K562 (cell line): Measurements from ENCODE around the gene HS3ST2.

Source experiments
- CEBPG ChIP-seq, 3 experiments: fragments of 200-800 bp in 1 of 3; sonication (Bioruptor generic) in 1 of 3; sonication (generic) in 1 of 3; formaldehyde crosslinking in 1 of 3; IDR thresholded peaks in 2 of 3; conservative IDR thresholded peaks in 1 of 3; 2 replicates each; pipeline versions ENCODE4 v1.6.1 to v1.8.0; 2016 to 2022; ENCODE audit warnings: missing compliant biosample characterization in 2 of 3, missing genetic modification characterization in 2 of 3, mild to moderate bottlenecking in 1 of 3, missing genetic modification reagents in 1 of 3
- DIDO1 ChIP-seq: fragments of 450-650 bp; IDR thresholded peaks from 2 replicates; pipeline ENCODE4 v1.6.1; 2016; ENCODE audit warnings: low read depth, missing biosample characterization, missing genetic modification characterization
- EZH2 ChIP-seq: IDR thresholded peaks from 2 replicates; pipeline ENCODE4 v1.6.1; 2012; ENCODE audit warnings: low read depth, mild to moderate bottlenecking, inconsistent platforms, low read length, borderline replicate concordance
- HNRNPL ChIP-seq: fragments of 200-400 bp; formaldehyde crosslinking; IDR thresholded peaks from 2 replicates; pipeline ENCODE4 v1.6.1; 2017; ENCODE audit warnings: low read depth, mild to moderate bottlenecking, low read length
- IRF2 ChIP-seq: sonication (generic); formaldehyde crosslinking; IDR thresholded peaks from 2 replicates; pipeline ENCODE4 v1.8.1; 2022; ENCODE audit warnings: mild to moderate bottlenecking, missing genetic modification reagents
- JUND ChIP-seq, 2 experiments: IDR thresholded peaks; 2 replicates in 1 of 2; 3 replicates in 1 of 2; pipeline ENCODE4 v1.6.1; 2011; ENCODE audit warnings: borderline replicate concordance in 2 of 2, low read depth in 2 of 2, low read length in 2 of 2, improper control_type of control experiment in 1 of 2, missing biosample characterization in 1 of 2, missing genetic modification characterization in 1 of 2, missing genetic modification reagents in 1 of 2
- KAT8 ChIP-seq: fragments of 450-650 bp; IDR thresholded peaks from 2 replicates; pipeline ENCODE4 v1.6.1; 2016; ENCODE audit warnings: low read depth, mild to moderate bottlenecking
- KLF10 ChIP-seq: fragments of 250-450 bp; sonication (Bioruptor Pico); IDR thresholded peaks from 2 replicates; pipeline ENCODE4 v1.6.1; 2021; ENCODE audit warnings: matching md5 sums
- SRF ChIP-seq, 2 experiments: fragments of 250-450, 450-650 bp in 1 of 2; sonication (Bioruptor Pico) in 1 of 2; sonication (generic) in 1 of 2; formaldehyde crosslinking; IDR thresholded peaks; 2 replicates each; pipeline versions ENCODE4 v1.5.0 to v1.5.1; 2020 to 2022; ENCODE audit warnings: mild to moderate bottlenecking in 1 of 2, missing genetic modification reagents in 1 of 2
- ZBTB1 ChIP-seq: sonication (generic); formaldehyde crosslinking; IDR thresholded peaks from 2 replicates; pipeline ENCODE4 v1.8.1; 2023; ENCODE audit warnings: missing genetic modification reagents, low read depth, mild to moderate bottlenecking, borderline replicate concordance
- ZNF274 ChIP-seq: IDR thresholded peaks from 2 replicates; pipeline ENCODE4 v1.6.1; 2011; ENCODE audit warnings: low read depth, mild to moderate bottlenecking, low read length, moderate library complexity, borderline replicate concordance
- TF ChIP-seq, protein P1 (sequence below), 3 experiments: IDR thresholded peaks in 2 of 3; conservative IDR thresholded peaks in 1 of 3; 2 replicates each; pipeline ENCODE4 v1.5.1; 2011 to 2012; ENCODE audit warnings: low read length in 3 of 3, mild to moderate bottlenecking in 3 of 3, control low read depth in 2 of 3, improper control_type of control experiment in 1 of 3, inconsistent platforms in 1 of 3, low read depth in 1 of 3, mixed read lengths in 1 of 3, moderate library complexity in 1 of 3; ENCODE audit not compliant: insufficient read depth in 2 of 3
- TF ChIP-seq, protein P2 (sequence below): fragments of 200-600 bp; sonication (generic); IDR thresholded peaks from one replicate; pipeline ENCODE4 v1.6.1; 2012; ENCODE audit warnings: mild to moderate bottlenecking, low read depth, low read length, inconsistent platforms
- TF ChIP-seq, protein P3 (sequence below): sonication (generic); IDR thresholded peaks from 2 replicates; pipeline ENCODE4 v1.6.1; 2016

DNA sequence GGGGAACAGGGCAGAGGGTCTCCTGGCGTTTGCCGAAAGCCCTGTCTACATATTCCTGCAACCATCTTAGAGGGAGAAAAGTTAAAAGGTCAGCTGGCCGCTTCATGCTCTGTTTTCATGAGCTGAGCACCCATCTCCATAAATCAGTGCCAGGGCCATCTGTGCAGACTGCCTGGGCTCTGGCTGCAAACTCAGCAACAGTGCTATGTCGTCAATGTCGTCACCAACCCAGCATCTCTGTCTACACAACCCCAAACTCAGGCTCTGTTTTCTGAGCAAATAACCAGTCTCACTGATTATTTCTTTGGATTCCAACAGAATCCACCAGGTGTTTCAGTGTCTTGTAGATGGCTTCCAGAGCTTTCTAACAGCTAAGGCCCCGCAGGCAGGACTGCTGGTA is 65.0 kb downstream of the HS3ST2 start:
- TF ChIP-seq, protein P1, sequence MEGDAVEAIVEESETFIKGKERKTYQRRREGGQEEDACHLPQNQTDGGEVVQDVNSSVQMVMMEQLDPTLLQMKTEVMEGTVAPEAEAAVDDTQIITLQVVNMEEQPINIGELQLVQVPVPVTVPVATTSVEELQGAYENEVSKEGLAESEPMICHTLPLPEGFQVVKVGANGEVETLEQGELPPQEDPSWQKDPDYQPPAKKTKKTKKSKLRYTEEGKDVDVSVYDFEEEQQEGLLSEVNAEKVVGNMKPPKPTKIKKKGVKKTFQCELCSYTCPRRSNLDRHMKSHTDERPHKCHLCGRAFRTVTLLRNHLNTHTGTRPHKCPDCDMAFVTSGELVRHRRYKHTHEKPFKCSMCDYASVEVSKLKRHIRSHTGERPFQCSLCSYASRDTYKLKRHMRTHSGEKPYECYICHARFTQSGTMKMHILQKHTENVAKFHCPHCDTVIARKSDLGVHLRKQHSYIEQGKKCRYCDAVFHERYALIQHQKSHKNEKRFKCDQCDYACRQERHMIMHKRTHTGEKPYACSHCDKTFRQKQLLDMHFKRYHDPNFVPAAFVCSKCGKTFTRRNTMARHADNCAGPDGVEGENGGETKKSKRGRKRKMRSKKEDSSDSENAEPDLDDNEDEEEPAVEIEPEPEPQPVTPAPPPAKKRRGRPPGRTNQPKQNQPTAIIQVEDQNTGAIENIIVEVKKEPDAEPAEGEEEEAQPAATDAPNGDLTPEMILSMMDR (IDR thresholded peaks at IDR 0.05 in 2 of 3, conservative IDR thresholded peaks at IDR 0.05 in 1 of 3; ENCODE audit: insufficient read depth in 2 of 3, low read depth in 1 of 3, low read length in 3 of 3), result no peak
- TF ChIP-seq ZBTB1 (CRISPR knock-in tag) (no peak), IRF2 (CRISPR knock-in tag) (no peak), HNRNPL (no peak), EZH2 (no peak), DIDO1 (tag) (no peak), KLF10 (CRISPR knock-in tag) (no peak), SRF (CRISPR knock-in tag; IDR thresholded peaks at IDR 0.05) (no peak), CEBPG (CRISPR knock-in tag; IDR thresholded peaks at IDR 0.05) (no peak), CEBPG (tag; conservative IDR thresholded peaks at IDR 0.05 in 1 of 2, IDR thresholded peaks at IDR 0.05 in 1 of 2) (no peak), KAT8 (no peak), ZNF274 (no peak), JUND (IDR thresholded peaks at IDR 0.05; ENCODE audit: borderline replicate concordance, low read depth, low read length) (no peak), JUND (tag; IDR thresholded peaks at IDR 0.05; ENCODE audit: borderline replicate concordance, low read depth, low read length) (no peak)
- TF ChIP-seq, protein P2, sequence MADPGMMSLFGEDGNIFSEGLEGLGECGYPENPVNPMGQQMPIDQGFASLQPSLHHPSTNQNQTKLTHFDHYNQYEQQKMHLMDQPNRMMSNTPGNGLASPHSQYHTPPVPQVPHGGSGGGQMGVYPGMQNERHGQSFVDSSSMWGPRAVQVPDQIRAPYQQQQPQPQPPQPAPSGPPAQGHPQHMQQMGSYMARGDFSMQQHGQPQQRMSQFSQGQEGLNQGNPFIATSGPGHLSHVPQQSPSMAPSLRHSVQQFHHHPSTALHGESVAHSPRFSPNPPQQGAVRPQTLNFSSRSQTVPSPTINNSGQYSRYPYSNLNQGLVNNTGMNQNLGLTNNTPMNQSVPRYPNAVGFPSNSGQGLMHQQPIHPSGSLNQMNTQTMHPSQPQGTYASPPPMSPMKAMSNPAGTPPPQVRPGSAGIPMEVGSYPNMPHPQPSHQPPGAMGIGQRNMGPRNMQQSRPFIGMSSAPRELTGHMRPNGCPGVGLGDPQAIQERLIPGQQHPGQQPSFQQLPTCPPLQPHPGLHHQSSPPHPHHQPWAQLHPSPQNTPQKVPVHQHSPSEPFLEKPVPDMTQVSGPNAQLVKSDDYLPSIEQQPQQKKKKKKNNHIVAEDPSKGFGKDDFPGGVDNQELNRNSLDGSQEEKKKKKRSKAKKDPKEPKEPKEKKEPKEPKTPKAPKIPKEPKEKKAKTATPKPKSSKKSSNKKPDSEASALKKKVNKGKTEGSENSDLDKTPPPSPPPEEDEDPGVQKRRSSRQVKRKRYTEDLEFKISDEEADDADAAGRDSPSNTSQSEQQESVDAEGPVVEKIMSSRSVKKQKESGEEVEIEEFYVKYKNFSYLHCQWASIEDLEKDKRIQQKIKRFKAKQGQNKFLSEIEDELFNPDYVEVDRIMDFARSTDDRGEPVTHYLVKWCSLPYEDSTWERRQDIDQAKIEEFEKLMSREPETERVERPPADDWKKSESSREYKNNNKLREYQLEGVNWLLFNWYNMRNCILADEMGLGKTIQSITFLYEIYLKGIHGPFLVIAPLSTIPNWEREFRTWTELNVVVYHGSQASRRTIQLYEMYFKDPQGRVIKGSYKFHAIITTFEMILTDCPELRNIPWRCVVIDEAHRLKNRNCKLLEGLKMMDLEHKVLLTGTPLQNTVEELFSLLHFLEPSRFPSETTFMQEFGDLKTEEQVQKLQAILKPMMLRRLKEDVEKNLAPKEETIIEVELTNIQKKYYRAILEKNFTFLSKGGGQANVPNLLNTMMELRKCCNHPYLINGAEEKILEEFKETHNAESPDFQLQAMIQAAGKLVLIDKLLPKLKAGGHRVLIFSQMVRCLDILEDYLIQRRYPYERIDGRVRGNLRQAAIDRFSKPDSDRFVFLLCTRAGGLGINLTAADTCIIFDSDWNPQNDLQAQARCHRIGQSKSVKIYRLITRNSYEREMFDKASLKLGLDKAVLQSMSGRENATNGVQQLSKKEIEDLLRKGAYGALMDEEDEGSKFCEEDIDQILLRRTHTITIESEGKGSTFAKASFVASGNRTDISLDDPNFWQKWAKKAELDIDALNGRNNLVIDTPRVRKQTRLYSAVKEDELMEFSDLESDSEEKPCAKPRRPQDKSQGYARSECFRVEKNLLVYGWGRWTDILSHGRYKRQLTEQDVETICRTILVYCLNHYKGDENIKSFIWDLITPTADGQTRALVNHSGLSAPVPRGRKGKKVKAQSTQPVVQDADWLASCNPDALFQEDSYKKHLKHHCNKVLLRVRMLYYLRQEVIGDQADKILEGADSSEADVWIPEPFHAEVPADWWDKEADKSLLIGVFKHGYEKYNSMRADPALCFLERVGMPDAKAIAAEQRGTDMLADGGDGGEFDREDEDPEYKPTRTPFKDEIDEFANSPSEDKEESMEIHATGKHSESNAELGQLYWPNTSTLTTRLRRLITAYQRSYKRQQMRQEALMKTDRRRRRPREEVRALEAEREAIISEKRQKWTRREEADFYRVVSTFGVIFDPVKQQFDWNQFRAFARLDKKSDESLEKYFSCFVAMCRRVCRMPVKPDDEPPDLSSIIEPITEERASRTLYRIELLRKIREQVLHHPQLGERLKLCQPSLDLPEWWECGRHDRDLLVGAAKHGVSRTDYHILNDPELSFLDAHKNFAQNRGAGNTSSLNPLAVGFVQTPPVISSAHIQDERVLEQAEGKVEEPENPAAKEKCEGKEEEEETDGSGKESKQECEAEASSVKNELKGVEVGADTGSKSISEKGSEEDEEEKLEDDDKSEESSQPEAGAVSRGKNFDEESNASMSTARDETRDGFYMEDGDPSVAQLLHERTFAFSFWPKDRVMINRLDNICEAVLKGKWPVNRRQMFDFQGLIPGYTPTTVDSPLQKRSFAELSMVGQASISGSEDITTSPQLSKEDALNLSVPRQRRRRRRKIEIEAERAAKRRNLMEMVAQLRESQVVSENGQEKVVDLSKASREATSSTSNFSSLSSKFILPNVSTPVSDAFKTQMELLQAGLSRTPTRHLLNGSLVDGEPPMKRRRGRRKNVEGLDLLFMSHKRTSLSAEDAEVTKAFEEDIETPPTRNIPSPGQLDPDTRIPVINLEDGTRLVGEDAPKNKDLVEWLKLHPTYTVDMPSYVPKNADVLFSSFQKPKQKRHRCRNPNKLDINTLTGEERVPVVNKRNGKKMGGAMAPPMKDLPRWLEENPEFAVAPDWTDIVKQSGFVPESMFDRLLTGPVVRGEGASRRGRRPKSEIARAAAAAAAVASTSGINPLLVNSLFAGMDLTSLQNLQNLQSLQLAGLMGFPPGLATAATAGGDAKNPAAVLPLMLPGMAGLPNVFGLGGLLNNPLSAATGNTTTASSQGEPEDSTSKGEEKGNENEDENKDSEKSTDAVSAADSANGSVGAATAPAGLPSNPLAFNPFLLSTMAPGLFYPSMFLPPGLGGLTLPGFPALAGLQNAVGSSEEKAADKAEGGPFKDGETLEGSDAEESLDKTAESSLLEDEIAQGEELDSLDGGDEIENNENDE, result no peak
- TF ChIP-seq, protein P3, sequence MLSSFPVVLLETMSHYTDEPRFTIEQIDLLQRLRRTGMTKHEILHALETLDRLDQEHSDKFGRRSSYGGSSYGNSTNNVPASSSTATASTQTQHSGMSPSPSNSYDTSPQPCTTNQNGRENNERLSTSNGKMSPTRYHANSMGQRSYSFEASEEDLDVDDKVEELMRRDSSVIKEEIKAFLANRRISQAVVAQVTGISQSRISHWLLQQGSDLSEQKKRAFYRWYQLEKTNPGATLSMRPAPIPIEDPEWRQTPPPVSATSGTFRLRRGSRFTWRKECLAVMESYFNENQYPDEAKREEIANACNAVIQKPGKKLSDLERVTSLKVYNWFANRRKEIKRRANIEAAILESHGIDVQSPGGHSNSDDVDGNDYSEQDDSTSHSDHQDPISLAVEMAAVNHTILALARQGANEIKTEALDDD, result no peak
